Uterus (tissue), 2 donors: ENCODE measurements around the gene B3GALNT2.
"Not testable (repeated sequence)": the region's sequence is repeated elsewhere in the genome, so short reads cannot be mapped to it uniquely, and the experiment has no call there.

Experiments
- CTCF ChIP-seq, 4 experiments: fragments of 200-600 bp in 2 of 4; fragments of 450-650 bp in 2 of 4; sonication (generic) in 2 of 4; IDR thresholded peaks; one replicate each; pipeline ENCODE4 v1.5.1; 2016 to 2019; ENCODE audit warnings: antibody characterized with exemption in 4 of 4, mild to moderate bottlenecking in 2 of 4, moderate library complexity in 1 of 4
- POLR2A ChIP-seq, 2 donors: fragments of 450-650 bp; IDR thresholded peaks; one replicate each; pipeline ENCODE4 v1.6.1; 2016; ENCODE audit warnings: antibody characterized with exemption in 2 of 2, mild to moderate bottlenecking in 1 of 2, moderate library complexity in 1 of 2

GRCh38 chr1:235542845-235543244, 38.6 kb upstream of the B3GALNT2 start:
- not testable (repeated sequence) for TF ChIP-seq POLR2A, CTCF (IDR thresholded peaks at IDR 0.05)
